Left ventricle myocardium inferior (tissue), 1 donor: ENCODE data around the gene TNRC6B. TPM values are rescaled to one million over a fixed set of nuclear protein-coding genes. Genes with fewer than 3 reads are reported as not detected.

Source experiments
- DNase-seq: peaks from one replicate; pipeline ENCODE4 v3.0.0-alpha.2; 2020
- H3K27ac ChIP-seq: fragments of 200-600 bp; replicated peaks from 2 replicates; pipeline ENCODE4 v1.8.0; 2021
- H3K27me3 ChIP-seq: fragments of 200-600 bp; 2 replicates; pipeline ENCODE4 v1.8.0; 2021; ENCODE audit warnings: low read depth
- H3K36me3 ChIP-seq: fragments of 200-600 bp; 2 replicates; pipeline ENCODE4 v1.8.0; 2021
- H3K4me1 ChIP-seq: fragments of 200-600 bp; 2 replicates; pipeline ENCODE4 v1.8.0; 2021
- H3K4me3 ChIP-seq: fragments of 200-600 bp; 2 replicates; pipeline ENCODE4 v1.8.0; 2021; ENCODE audit warnings: mild to moderate bottlenecking, moderate library complexity
- H3K9me3 ChIP-seq: fragments of 200-600 bp; replicated peaks from 2 replicates; pipeline ENCODE4 v1.8.0; 2021
- intact Hi-C: fragments of 100-400 bp; cut with micrococcal nuclease; formaldehyde crosslinking; loops from one replicate; pipeline ENCODE4 v1.11.0; 2022
- total RNA-seq: library from RNA; stranded (reverse); fragmentation: NEBNext Ultra II Directional; extraction: Animal tissue kit (Norgen Biotek cat#: 25700); gene quantifications from one replicate; pipeline ENCODE4 v1.2.1, GENCODE V29; 2021
- TF ChIP-seq, protein P1 (sequence below): fragments of 200-600 bp; IDR thresholded peaks from 2 replicates; pipeline ENCODE4 v1.8.0; 2021; ENCODE audit warnings: antibody characterized with exemption, mild to moderate bottlenecking, borderline replicate concordance
- donor health status: DM: no; HTN: yes; CAD: no; lungs with severe emphysema.

The TNRC6B gene
- total RNA-seq, 1 donor from 2014 or later = 43.8 TPM

DNA sequence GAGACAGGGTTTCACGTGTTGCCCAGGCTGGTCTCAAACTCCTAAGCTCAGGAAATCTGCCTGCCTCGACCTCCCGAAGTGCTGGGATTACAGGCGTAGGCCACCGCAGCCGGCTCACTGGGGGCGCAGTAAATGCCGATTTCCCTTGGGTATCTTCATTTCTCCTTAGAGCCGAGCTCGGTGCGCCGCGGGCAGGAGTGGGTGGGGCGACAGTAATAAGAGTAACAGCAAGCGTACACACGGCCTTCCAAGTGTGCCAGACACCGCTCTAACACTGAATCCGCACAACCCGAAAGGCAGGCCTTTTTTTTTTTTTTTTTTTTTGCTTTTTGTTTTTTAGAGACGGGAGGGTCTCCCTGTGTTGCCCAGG is 168.1 kb downstream of the TNRC6B start:
- Histone ChIP-seq H3K9me3 (no peaks in the 10 kb centered on the region), H3K27me3 (no peaks in the 10 kb centered on the region), H3K27ac (peak overlapping the region; percentile 95), H3K4me1 (peaks cover 39% of the 10 kb centered on the region), H3K4me3 (peak overlapping the region; percentile 86), H3K36me3 (peaks cover 18% of the 10 kb centered on the region)
- no peak for DNase-seq
- intact Hi-C loops = no loop called here
- TF ChIP-seq, protein P1, sequence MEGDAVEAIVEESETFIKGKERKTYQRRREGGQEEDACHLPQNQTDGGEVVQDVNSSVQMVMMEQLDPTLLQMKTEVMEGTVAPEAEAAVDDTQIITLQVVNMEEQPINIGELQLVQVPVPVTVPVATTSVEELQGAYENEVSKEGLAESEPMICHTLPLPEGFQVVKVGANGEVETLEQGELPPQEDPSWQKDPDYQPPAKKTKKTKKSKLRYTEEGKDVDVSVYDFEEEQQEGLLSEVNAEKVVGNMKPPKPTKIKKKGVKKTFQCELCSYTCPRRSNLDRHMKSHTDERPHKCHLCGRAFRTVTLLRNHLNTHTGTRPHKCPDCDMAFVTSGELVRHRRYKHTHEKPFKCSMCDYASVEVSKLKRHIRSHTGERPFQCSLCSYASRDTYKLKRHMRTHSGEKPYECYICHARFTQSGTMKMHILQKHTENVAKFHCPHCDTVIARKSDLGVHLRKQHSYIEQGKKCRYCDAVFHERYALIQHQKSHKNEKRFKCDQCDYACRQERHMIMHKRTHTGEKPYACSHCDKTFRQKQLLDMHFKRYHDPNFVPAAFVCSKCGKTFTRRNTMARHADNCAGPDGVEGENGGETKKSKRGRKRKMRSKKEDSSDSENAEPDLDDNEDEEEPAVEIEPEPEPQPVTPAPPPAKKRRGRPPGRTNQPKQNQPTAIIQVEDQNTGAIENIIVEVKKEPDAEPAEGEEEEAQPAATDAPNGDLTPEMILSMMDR = no peak

DNA sequence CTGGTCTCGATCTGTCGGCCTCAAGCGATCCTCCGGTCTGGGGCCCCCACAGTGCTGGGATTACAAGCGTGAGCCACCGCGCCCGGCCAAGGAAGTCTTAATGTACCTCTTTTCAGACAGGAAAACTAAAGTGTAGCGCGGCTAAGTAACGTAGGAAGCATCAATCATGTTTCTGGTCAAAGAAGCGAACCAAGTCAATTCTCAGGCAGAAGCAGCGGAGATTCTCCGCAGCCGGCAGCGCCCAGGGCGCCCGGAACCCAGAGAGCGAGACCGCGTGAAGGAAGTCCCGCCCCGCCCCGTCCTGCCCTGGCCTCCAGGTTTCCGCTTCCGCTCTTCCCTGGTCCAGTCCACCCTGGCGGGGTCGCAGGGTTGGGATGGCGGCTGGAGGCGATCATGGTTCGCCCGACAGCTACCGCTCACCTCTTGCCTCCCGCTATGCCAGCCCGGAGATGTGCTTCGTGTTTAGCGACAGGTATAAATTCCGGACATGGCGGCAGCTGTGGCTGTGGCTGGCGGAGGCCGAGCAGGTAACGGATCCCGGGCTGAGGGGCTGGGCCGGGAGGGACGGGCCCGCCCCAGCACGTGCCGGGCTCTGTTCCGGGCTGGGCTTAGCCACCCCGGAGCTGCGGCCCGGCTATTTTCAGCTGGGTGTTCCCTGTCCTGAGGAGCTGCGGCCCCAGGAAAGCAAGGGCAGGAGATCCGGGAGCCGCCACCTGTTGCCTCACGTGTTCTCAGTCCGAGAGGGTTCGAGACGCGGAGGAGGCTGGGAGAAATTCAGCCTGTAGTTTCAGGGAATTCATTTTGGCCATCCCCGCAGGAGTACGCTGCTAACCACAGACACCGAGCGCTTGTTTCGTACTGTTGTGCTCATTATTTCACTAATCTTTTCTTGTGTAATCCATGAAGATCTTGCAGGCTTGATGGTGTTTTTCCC is 168.7 kb downstream of the TNRC6B start, which contains the start of gene ADSL:
TSS of gene ADSL (plus strand) at position 316 of the 934 bp plus-strand sequence. CDS start at position 375, 59 bp downstream.
- peaks cover 39% of the 10 kb centered on the region for H3K4me1 ChIP-seq
- intact Hi-C loops = no loop called here
- H3K27me3 ChIP-seq = no peaks in the 10 kb centered on the region
- peak within 1 kb of the TSS; percentile 95 for H3K27ac ChIP-seq
- DNase-seq = peak; percentile 91
- H3K4me3 ChIP-seq = peak within 1 kb of the TSS; percentile 86
- H3K36me3 ChIP-seq = peaks cover 25% of the 10 kb centered on the region
- H3K9me3 ChIP-seq = no peaks in the 10 kb centered on the region
- TF ChIP-seq, protein P1 = peak; percentile 40

DNA sequence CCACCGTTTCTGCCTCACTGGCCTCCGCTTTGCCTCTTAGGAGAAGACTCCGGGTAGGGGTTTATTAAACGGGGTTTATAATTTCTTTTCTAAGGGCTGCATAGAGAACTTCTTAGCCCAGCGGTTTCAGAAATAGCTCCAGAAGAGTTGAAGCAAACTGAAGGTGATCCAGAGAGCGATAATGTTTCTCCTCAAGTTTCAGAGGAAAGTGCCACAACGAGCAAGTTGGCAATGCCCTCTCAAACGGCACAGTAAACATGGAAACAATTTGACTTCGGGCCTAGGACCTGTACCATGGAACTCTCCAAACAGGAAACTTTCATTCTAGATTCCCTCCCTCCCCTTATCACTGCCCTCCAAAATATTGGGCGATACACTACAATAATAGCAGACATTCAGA is 169.6 kb downstream of the TNRC6B start:
- peaks cover 39% of the 10 kb centered on the region for H3K4me1 ChIP-seq

DNA sequence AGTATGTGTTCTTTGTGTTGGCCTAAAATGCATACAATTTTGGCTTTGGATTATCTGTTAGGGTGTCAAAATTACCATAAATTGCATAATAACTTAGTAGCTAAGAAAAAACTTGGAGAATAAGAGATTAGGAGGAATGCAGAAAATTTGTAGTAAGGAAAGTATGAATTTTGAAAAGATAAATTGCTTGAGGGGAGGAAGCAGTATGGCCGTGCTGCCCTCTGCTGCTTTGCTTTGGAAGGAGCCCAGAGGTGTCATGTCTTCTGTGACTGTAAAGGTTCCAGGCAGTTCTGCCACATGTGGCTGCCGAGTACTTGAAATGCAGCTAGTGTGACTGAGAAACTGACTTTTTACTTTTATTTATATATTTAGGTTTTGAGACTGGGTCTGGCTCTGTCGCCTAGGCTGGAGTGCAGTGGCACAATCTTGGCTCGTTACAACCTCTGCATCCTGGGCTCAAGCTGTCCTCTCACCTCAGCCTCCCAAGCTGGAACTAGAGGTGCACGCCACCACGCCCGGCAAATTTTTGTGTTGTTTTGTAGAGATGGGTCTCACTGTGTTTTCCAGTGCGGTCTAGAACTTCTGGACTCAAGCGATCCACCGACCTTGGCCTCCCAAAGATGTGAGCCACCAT is 170.4 kb downstream of the TNRC6B start:
- peak overlapping the region; percentile 95 for H3K27ac ChIP-seq
- no peak for DNase-seq
- TF ChIP-seq, protein P1 = peak; percentile 79
- H3K4me3 ChIP-seq = peak overlapping the region; percentile 86
- peaks cover 44% of the 10 kb centered on the region for H3K4me1 ChIP-seq
- no peaks in the 10 kb centered on the region for H3K27me3 ChIP-seq
- peaks cover 42% of the 10 kb centered on the region for H3K36me3 ChIP-seq
- no peaks in the 10 kb centered on the region for H3K9me3 ChIP-seq
- intact Hi-C loops = no loop called here

More for the DNA sequence above, 169.6 kb downstream of the TNRC6B start:
- no peak for DNase-seq
- H3K9me3 ChIP-seq = no peaks in the 10 kb centered on the region
- H3K4me3 ChIP-seq = peak overlapping the region; percentile 86
- TF ChIP-seq, protein P1 = no peak
- peaks cover 33% of the 10 kb centered on the region for H3K36me3 ChIP-seq
- no peaks in the 10 kb centered on the region for H3K27me3 ChIP-seq
- peak overlapping the region; percentile 95 for H3K27ac ChIP-seq
- intact Hi-C loops = no loop called here

DNA sequence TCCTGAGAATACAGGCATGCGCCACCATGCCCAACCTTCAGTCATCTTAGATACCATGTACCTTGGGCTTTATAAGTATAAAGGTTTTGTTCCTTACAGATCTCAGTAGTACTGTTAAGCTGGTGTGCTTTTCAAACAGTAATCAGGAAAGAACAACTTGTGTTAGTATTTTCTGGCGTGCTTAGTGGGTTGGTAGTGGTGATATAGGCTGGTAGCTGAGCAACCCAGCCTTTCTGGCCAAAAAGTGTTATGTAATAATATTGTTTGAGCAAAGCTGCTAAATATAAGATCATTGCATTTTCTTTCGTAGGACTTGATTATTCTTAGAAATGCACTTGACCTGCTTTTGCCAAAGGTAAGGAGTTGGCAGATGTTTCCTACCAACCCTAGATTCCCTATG is 175.0 kb downstream of the TNRC6B start:
- no peaks in the 10 kb centered on the region for H3K9me3 ChIP-seq
- peaks cover 83% of the 10 kb centered on the region for H3K36me3 ChIP-seq
- H3K4me1 ChIP-seq = peaks cover 19% of the 10 kb centered on the region
- DNase-seq = no peak
- H3K27ac ChIP-seq = no peak overlapping the region
- TF ChIP-seq, protein P1 = no peak
- no peaks in the 10 kb centered on the region for H3K27me3 ChIP-seq
- intact Hi-C loops = no loop called here
- no peak overlapping the region for H3K4me3 ChIP-seq
